GM23248 (cell line): ENCODE measurements around the gene DKC1.

Experiments
- EZH2 ChIP-seq: fragments of 200-600 bp; sonication (generic); IDR thresholded peaks from 2 replicates; pipeline ENCODE4 v1.6.1; 2018; ENCODE audit warnings: antibody characterized with exemption, mild to moderate bottlenecking; ENCODE audit not compliant: insufficient read depth, poor library complexity, severe bottlenecking
- EZH2phosphoT487 ChIP-seq: fragments of 200-600 bp; sonication (generic); IDR thresholded peaks from 2 replicates; pipeline ENCODE4 v1.6.1; 2018; ENCODE audit warnings: antibody characterized with exemption, moderate library complexity, mild to moderate bottlenecking, low read depth; ENCODE audit not compliant: insufficient read depth

DNA sequence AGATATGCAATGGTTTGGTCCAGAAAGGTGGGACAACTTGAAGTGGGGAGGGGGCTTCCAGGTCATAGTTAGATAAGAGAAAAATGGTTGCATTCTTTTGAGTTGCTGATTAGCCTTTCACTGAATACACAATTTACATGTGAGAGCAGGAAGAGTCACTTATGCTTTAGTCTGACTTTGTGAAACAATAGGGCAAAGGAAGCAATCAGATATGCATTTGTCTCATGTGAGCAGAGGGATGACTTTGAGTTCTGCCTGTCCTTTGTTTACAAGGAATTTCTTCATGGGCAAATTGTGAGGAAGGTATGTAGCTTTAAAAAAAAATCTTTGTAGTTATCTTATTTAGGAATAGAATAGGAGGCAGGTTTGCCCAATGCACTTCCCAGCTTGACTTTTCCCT is 58.9 kb downstream of the DKC1 start:
- TF ChIP-seq EZH2, result no peak
- TF ChIP-seq EZH2phosphoT487, result no peak
